Brain pericyte (primary cell): ENCODE data around the gene SEMA3B.
A peak's percentile ranks its signal among the peaks of the same experiment; 100 is the strongest.
"Not testable (repeated sequence)": the region's sequence is repeated elsewhere in the genome, so short reads cannot be mapped to it uniquely, and the experiment has no call there.

Source experiments
- DNase-seq: peaks from one replicate; pipeline ENCODE4 v3.0.0-alpha.2; 2012; ENCODE audit warnings: low read depth, low spot score

The SEMA3B gene

GRCh38 chr3:50258979-50259378, 10.0 kb upstream of the SEMA3B start:
- DNase-seq = no peak

- no peak for DNase-seq
These were observed 9.4 kb upstream of the SEMA3B start for GRCh38 chr3:50259432-50260026.

GRCh38 chr3:50260027-50260941, 8.7 kb upstream of the SEMA3B start:
- no peak for DNase-seq

GRCh38 chr3:50260942-50261441, 8.0 kb upstream of the SEMA3B start:
- DNase-seq = no peak

GRCh38 chr3:50261505-50261904, 7.4 kb upstream of the SEMA3B start:
- no peak for DNase-seq

- not testable (repeated sequence) for DNase-seq
These were observed 6.7 kb upstream of the SEMA3B start for GRCh38 chr3:50262200-50262599.

- DNase-seq = no peak
These were observed 6.2 kb upstream of the SEMA3B start for GRCh38 chr3:50262778-50263177.

GRCh38 chr3:50263478-50264382, 5.2 kb upstream of the SEMA3B start:
- no peak for DNase-seq

GRCh38 chr3:50264383-50264963, 4.5 kb upstream of the SEMA3B start:
- DNase-seq = peak; percentile 75

- no peak for DNase-seq
These were observed 3.9 kb upstream of the SEMA3B start for GRCh38 chr3:50264964-50265485.

GRCh38 chr3:50265571-50265970, 3.4 kb upstream of the SEMA3B start:
- DNase-seq = no peak

- DNase-seq = no peak
These were observed 2.9 kb upstream of the SEMA3B start for GRCh38 chr3:50266017-50266416.

GRCh38 chr3:50266836-50267235, 2.1 kb upstream of the SEMA3B start:
- DNase-seq = no peak

- no peak for DNase-seq
These were observed 1.6 kb upstream of the SEMA3B start for GRCh38 chr3:50267280-50267913.

- no peak for DNase-seq
These were observed 671 bp upstream of the SEMA3B start for GRCh38 chr3:50268276-50268675.

- no peak for DNase-seq
These were observed 513 bp downstream of the SEMA3B start for GRCh38 chr3:50269460-50269859.

- no peak for DNase-seq
These were observed 1.0 kb downstream of the SEMA3B start for GRCh38 chr3:50269977-50270413.

GRCh38 chr3:50270422-50271224, 1.7 kb downstream of the SEMA3B start:
- no peak for DNase-seq

GRCh38 chr3:50271314-50271936, 2.5 kb downstream of the SEMA3B start:
- no peak for DNase-seq
